ENCODE results near the gene OMA1. TPM values are rescaled to one million over a fixed set of nuclear protein-coding genes. Genes with fewer than 3 reads are reported as not detected.

OMA1 gene
- total RNA-seq, 1 experiment from 2014 or later, result 25.4 TPM

DNA sequence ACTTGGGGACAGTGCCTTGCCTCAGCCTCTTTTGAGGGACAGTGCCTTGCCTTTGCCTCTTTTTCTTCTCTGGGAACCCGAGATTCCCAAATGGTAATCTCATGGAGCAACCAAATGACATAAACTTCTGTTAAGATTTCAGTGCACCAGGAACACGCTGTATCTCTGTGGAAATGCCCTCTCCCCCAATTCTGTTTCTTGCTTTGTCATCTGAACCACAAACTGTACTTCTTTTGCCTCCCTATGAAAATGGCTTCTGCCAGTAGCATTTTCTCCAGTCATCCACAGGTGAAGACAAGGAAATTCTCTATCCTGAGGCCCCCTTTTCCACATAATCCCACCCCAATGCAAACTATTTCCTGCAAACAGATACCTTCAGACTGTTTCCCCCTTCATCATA, 66.3 kb downstream of the OMA1 start:
- DNase-seq, result no peak
- Mint-ChIP-seq H3K4me3 (ENCODE audit: low read depth, unreplicated experiment) (no peak overlapping the region), H3K27me3 (ENCODE audit: unreplicated experiment) (no peaks in the 10 kb centered on the region), H3K4me1 (ENCODE audit: low read depth, unreplicated experiment) (no peaks in the 10 kb centered on the region), H3K27ac (ENCODE audit: unreplicated experiment) (no peak overlapping the region), H3K36me3 (ENCODE audit: insufficient read depth, unreplicated experiment) (peaks cover 9% of the 10 kb centered on the region), H3K9me3 (ENCODE audit: low read depth, unreplicated experiment) (no peaks in the 10 kb centered on the region)
- CTCF ChIA-PET, result no interaction called here
- no TSS peak for BruUV-seq (replicated peaks)
- intact Hi-C loops (cut with micrococcal nuclease; ENCODE audit: unreplicated experiment), result no loop called here
- TF ChIP-seq, protein P1, sequence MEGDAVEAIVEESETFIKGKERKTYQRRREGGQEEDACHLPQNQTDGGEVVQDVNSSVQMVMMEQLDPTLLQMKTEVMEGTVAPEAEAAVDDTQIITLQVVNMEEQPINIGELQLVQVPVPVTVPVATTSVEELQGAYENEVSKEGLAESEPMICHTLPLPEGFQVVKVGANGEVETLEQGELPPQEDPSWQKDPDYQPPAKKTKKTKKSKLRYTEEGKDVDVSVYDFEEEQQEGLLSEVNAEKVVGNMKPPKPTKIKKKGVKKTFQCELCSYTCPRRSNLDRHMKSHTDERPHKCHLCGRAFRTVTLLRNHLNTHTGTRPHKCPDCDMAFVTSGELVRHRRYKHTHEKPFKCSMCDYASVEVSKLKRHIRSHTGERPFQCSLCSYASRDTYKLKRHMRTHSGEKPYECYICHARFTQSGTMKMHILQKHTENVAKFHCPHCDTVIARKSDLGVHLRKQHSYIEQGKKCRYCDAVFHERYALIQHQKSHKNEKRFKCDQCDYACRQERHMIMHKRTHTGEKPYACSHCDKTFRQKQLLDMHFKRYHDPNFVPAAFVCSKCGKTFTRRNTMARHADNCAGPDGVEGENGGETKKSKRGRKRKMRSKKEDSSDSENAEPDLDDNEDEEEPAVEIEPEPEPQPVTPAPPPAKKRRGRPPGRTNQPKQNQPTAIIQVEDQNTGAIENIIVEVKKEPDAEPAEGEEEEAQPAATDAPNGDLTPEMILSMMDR (IDR thresholded peaks at IDR 0.05; ENCODE audit: unreplicated experiment), result no peak

DNA sequence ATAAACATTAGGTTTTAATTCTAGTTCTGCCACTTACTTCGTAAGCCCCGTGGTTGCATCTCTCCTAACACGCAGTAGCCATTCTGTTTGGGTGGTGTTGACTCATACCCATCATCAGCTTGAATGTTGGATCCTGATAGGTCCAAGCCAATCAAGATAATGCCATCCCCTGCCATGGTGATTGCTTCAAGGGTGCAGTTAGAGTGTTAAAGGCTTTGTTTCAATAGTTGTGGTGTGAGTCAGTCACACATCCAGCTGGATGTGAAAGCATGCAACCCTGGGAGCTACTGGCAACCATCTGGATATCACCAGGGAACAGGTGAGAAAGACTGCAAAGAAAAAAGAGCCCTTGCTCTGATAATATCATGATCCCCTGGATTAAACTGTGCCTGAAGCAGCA, 69.1 kb downstream of the OMA1 start:
- peaks cover 9% of the 10 kb centered on the region for H3K36me3 Mint-ChIP-seq (ENCODE audit: insufficient read depth, unreplicated experiment)
- no TSS peak for BruUV-seq (replicated peaks)
- no peak for DNase-seq
- CTCF ChIA-PET, result interaction anchor here (1.1 kb wide), 1 partner anchor 11 kb away, joined by 3 read pairs; no protein-coding TSS in a partner anchor
- no peaks in the 10 kb centered on the region for H3K4me1 Mint-ChIP-seq (ENCODE audit: low read depth, unreplicated experiment)
- H3K4me3 Mint-ChIP-seq (ENCODE audit: low read depth, unreplicated experiment), result no peak overlapping the region
- intact Hi-C loops (cut with micrococcal nuclease; ENCODE audit: unreplicated experiment), result no loop called here
- no peak overlapping the region for H3K27ac Mint-ChIP-seq (ENCODE audit: unreplicated experiment)
- H3K9me3 Mint-ChIP-seq (ENCODE audit: low read depth, unreplicated experiment), result no peaks in the 10 kb centered on the region
- TF ChIP-seq, protein P1 (IDR thresholded peaks at IDR 0.05; ENCODE audit: unreplicated experiment), result no peak
- H3K27me3 Mint-ChIP-seq (ENCODE audit: unreplicated experiment), result no peaks in the 10 kb centered on the region

- Mint-ChIP-seq H3K36me3 (ENCODE audit: insufficient read depth, unreplicated experiment) (peaks cover 9% of the 10 kb centered on the region), H3K27ac (ENCODE audit: unreplicated experiment) (no peak overlapping the region), H3K4me1 (ENCODE audit: low read depth, unreplicated experiment) (no peaks in the 10 kb centered on the region), H3K9me3 (ENCODE audit: low read depth, unreplicated experiment) (no peaks in the 10 kb centered on the region), H3K27me3 (ENCODE audit: unreplicated experiment) (no peaks in the 10 kb centered on the region), H3K4me3 (ENCODE audit: low read depth, unreplicated experiment) (no peak overlapping the region)
- TF ChIP-seq, protein P1 (IDR thresholded peaks at IDR 0.05; ENCODE audit: unreplicated experiment), result no peak
- CTCF ChIA-PET, result interaction anchor here (1.1 kb wide), 1 partner anchor 10 kb away, joined by 3 read pairs; no protein-coding TSS in a partner anchor
- no TSS peak for BruUV-seq (replicated peaks)
- DNase-seq, result no peak
- intact Hi-C loops (cut with micrococcal nuclease; ENCODE audit: unreplicated experiment), result no loop called here
These were observed 70.3 kb downstream of the OMA1 start for GRCh38 chr1:58476179-58476578.

DNA sequence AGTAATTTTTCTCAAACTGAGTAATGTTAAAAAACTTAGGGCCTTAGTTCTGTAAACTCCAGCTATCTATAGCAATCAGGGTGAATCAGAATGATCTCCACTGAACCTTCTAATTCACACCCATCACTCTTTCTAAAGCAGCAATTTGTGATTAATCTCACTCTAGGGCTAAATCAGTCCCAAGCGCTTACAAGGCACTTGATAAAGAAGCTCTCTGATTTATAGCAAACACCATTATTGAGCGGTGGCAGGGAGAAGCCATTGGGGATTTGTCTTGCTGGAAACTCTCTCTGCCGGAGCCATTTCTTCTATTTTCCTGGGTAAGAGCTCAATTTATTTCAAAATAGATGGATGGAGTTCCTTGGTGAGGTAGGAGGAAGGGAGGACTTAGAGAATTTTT, 77.0 kb downstream of the OMA1 start:
- Mint-ChIP-seq H3K36me3 (ENCODE audit: insufficient read depth, unreplicated experiment) (no peaks in the 10 kb centered on the region), H3K27me3 (ENCODE audit: unreplicated experiment) (no peaks in the 10 kb centered on the region), H3K9me3 (ENCODE audit: low read depth, unreplicated experiment) (no peaks in the 10 kb centered on the region), H3K4me3 (ENCODE audit: low read depth, unreplicated experiment) (no peak overlapping the region), H3K27ac (ENCODE audit: unreplicated experiment) (no peak overlapping the region), H3K4me1 (ENCODE audit: low read depth, unreplicated experiment) (no peaks in the 10 kb centered on the region)
- no peak for DNase-seq
- intact Hi-C loops (cut with micrococcal nuclease; ENCODE audit: unreplicated experiment), result no loop called here
- TF ChIP-seq, protein P1 (IDR thresholded peaks at IDR 0.05; ENCODE audit: unreplicated experiment), result no peak
- CTCF ChIA-PET, result no interaction called here
- BruUV-seq (replicated peaks), result no TSS peak

Measured in Calu3 (cell line).